Trophoblast cell (in vitro differentiated cells and primary cell): Measurements from ENCODE around the gene CENPM.
A peak's percentile ranks its signal among the peaks of the same experiment; 100 is the strongest.

Experiments
- DNase-seq, 2 donors: peaks; one replicate each; pipeline ENCODE4 v3.0.0-alpha.2; 2016
- H2AFZ ChIP-seq: 2 replicates; pipeline ENCODE4 v1.6.1; 2013; ENCODE audit warnings: low read length, moderate library complexity, mild to moderate bottlenecking; ENCODE audit not compliant: insufficient read depth, poor library complexity
- H2AK5ac ChIP-seq: 2 replicates; pipeline ENCODE4 v1.6.1; 2013; ENCODE audit warnings: mild to moderate bottlenecking, low read length
- H2BK120ac ChIP-seq: 2 replicates; pipeline ENCODE4 v1.6.1; 2013; ENCODE audit warnings: low read length, mild to moderate bottlenecking, moderate library complexity; ENCODE audit not compliant: insufficient read depth, poor library complexity
- H2BK12ac ChIP-seq: 2 replicates; pipeline ENCODE4 v1.6.1; 2013; ENCODE audit warnings: mild to moderate bottlenecking, low read length, moderate library complexity
- H2BK5ac ChIP-seq: 2 replicates; pipeline ENCODE4 v1.6.1; 2013; ENCODE audit warnings: low read length, low read depth, moderate library complexity, mild to moderate bottlenecking; ENCODE audit not compliant: poor library complexity
- H3K14ac ChIP-seq: 2 replicates; pipeline ENCODE4 v1.6.1; 2013; ENCODE audit warnings: mild to moderate bottlenecking, low read length
- H3K18ac ChIP-seq: 2 replicates; pipeline ENCODE4 v1.6.1; 2013; ENCODE audit warnings: mild to moderate bottlenecking, low read length
- H3K23ac ChIP-seq: 2 replicates; pipeline ENCODE4 v1.6.1; 2013; ENCODE audit warnings: low read length
- H3K27ac ChIP-seq: 2 replicates; pipeline ENCODE4 v1.5.1; 2013; ENCODE audit warnings: low read depth, mild to moderate bottlenecking, inconsistent platforms, low read length, moderate library complexity
- H3K27me3 ChIP-seq: 2 replicates; pipeline ENCODE4 v1.6.1; 2013; ENCODE audit warnings: inconsistent platforms, mild to moderate bottlenecking, low read length, moderate library complexity; ENCODE audit not compliant: insufficient read depth
- H3K36me3 ChIP-seq, 2 experiments: 1 replicate in 1 of 2; 2 replicates in 1 of 2; pipeline ENCODE4 v1.6.1; 2013; ENCODE audit warnings: low read length in 2 of 2, mild to moderate bottlenecking in 2 of 2, moderate library complexity in 1 of 2; ENCODE audit not compliant: insufficient read depth in 2 of 2, control insufficient read depth in 1 of 2
- H3K4ac ChIP-seq: 2 replicates; pipeline ENCODE4 v1.6.1; 2013; ENCODE audit warnings: low read depth, mild to moderate bottlenecking, low read length, moderate library complexity
- H3K4me1 ChIP-seq, 2 experiments: 1 replicate in 1 of 2; 2 replicates in 1 of 2; pipeline ENCODE4 v1.6.1; 2013; ENCODE audit warnings: low read length in 2 of 2, mild to moderate bottlenecking in 2 of 2, moderate library complexity in 1 of 2; ENCODE audit not compliant: insufficient read depth in 2 of 2, control insufficient read depth in 1 of 2
- H3K4me2 ChIP-seq: 2 replicates; pipeline ENCODE4 v1.6.1; 2013; ENCODE audit warnings: inconsistent platforms, mild to moderate bottlenecking, low read length, moderate library complexity
- H3K4me3 ChIP-seq: 2 replicates; pipeline ENCODE4 v1.5.1; 2013; ENCODE audit warnings: mild to moderate bottlenecking, low read depth, low read length, inconsistent platforms
- H3K79me1 ChIP-seq: one replicate; pipeline ENCODE4 v1.6.1; 2013; ENCODE audit warnings: low read length
- H3K79me2 ChIP-seq: 2 replicates; pipeline ENCODE4 v1.6.1; 2013; ENCODE audit warnings: low read length, mild to moderate bottlenecking; ENCODE audit not compliant: control insufficient read depth, insufficient read depth, poor library complexity
- H3K9ac ChIP-seq: 2 replicates; pipeline ENCODE4 v1.6.1; 2013; ENCODE audit warnings: mild to moderate bottlenecking, low read length
- H3K9me3 ChIP-seq: 2 replicates; pipeline ENCODE4 v1.6.1; 2013; ENCODE audit warnings: low read depth, mild to moderate bottlenecking, control low read depth, inconsistent platforms, low read length; ENCODE audit not compliant: insufficient read depth
- H4K12ac ChIP-seq: 2 replicates; pipeline ENCODE4 v1.6.1; 2013; ENCODE audit warnings: low read depth, mild to moderate bottlenecking, low read length, moderate library complexity
- H4K8ac ChIP-seq: 2 replicates; pipeline ENCODE4 v1.6.1; 2013; ENCODE audit warnings: low read depth, mild to moderate bottlenecking, low read length, moderate library complexity
- H4K91ac ChIP-seq: one replicate; pipeline ENCODE4 v1.6.1; 2013; ENCODE audit warnings: low read depth, mild to moderate bottlenecking, low read length, moderate library complexity
- WGBS: extraction: QIAGEN DNeasy Blood & Tissue Kit; methylation state at CpG from one replicate; pipeline ENCODE4 v1.1.7; 2013; ENCODE audit warnings: missing lambda C conversion rate; ENCODE audit not compliant: insufficient read length, insufficient coverage; ENCODE audit errors: extremely low coverage; 5-methylcytosine and 5-hydroxymethylcytosine counted together

Gene CENPM

DNA sequence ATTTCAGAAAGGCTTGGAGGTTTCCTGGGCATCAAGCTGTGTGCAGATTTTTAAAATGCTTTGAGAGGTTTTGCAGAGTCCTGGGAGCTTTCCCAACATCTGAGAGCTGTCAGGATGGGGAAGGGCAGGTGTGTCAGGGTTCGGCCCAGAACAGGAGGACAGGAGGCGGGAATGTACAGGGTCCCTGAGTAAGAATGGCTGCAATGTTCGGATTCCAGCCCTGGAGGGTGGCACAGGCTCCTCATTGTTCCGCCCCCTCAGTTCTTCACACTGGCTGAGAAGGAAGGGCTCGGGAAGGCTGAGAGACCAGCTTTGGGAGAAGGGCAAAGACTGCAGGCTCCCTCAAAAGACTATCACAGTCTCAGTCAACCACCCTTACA lies 17.1 kb upstream of the CENPM start:
- H3K4me3 ChIP-seq = no peak overlapping the region
- H3K4me1 ChIP-seq = peaks cover 0 to 3% of the 10 kb centered on the region in 2 experiments
- H3K27ac ChIP-seq = no peak overlapping the region
- no peak overlapping the region for H4K8ac ChIP-seq
- H4K12ac ChIP-seq = no peak overlapping the region
- no peak overlapping the region for H2AK5ac ChIP-seq
- no peak overlapping the region for H3K14ac ChIP-seq
- H2BK5ac ChIP-seq = no peak overlapping the region
- H3K79me1 ChIP-seq = no peaks in the 10 kb centered on the region
- no peak overlapping the region for H3K4me2 ChIP-seq
- H3K4ac ChIP-seq = no peak overlapping the region
- no peak overlapping the region for H2BK12ac ChIP-seq
- no peak overlapping the region for H2BK120ac ChIP-seq
- H3K36me3 ChIP-seq = no peaks in the 10 kb centered on the region
- H2AFZ ChIP-seq = no peak overlapping the region
- H3K18ac ChIP-seq = no peak overlapping the region
- H3K79me2 ChIP-seq = no peaks in the 10 kb centered on the region
- H3K23ac ChIP-seq = no peak overlapping the region
- H3K9ac ChIP-seq = no peak overlapping the region
- no CpG with 5 or more reads among the region's 5 CpGs for WGBS
- no peak for DNase-seq
- H4K91ac ChIP-seq = no peak overlapping the region
- H3K27me3 ChIP-seq = peaks cover 3% of the 10 kb centered on the region
- no peaks in the 10 kb centered on the region for H3K9me3 ChIP-seq

DNA sequence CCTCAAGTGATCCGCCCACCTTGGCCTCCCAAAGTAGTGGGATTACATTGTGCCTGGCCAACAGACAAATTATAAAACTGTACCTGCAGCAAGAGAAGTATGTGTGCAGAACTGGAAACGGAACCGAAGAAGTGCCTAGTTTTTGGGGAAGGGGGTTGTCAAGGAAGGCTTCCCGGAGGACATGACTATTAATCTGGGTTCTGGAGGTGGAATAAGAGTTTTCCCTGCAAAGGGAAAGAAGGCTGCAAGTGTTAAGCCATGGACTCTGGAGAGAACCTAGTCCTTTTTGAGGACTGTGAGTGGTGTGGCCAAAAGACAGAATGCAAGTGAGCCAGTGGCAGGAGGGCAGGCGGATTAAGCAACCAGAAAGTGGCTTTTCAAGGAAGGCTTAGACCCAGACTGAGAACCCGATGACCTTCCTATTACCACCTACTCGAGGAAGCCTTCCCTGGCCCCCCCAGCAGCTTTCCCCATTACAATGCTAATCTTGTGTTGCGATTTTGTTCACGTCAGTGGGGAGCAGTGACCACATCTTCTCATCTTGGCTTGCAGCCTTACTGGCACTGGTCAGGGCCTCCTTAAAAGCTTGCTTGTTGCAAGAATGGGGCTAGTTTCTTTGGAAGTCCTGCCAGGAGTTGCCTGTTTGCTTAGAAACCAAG lies 16.6 kb upstream of the CENPM start:
- H3K18ac ChIP-seq = no peak overlapping the region
- no peak overlapping the region for H2AFZ ChIP-seq
- no peak overlapping the region for H3K27ac ChIP-seq
- H4K91ac ChIP-seq = no peak overlapping the region
- no peak overlapping the region for H3K23ac ChIP-seq
- H3K4me2 ChIP-seq = no peak overlapping the region
- peaks cover 3% of the 10 kb centered on the region for H3K27me3 ChIP-seq
- no peak overlapping the region for H3K4me3 ChIP-seq
- H2AK5ac ChIP-seq = no peak overlapping the region
- no peak overlapping the region for H3K9ac ChIP-seq
- H3K79me1 ChIP-seq = no peaks in the 10 kb centered on the region
- H2BK5ac ChIP-seq = no peak overlapping the region
- no peak overlapping the region for H3K4ac ChIP-seq
- H4K12ac ChIP-seq = no peak overlapping the region
- no peak for DNase-seq
- no CpG with 5 or more reads among the region's 9 CpGs for WGBS
- no peak overlapping the region for H4K8ac ChIP-seq
- H3K36me3 ChIP-seq = no peaks in the 10 kb centered on the region
- H3K14ac ChIP-seq = no peak overlapping the region
- no peaks in the 10 kb centered on the region for H3K79me2 ChIP-seq
- H3K9me3 ChIP-seq = no peaks in the 10 kb centered on the region
- H2BK120ac ChIP-seq = no peak overlapping the region
- no peak overlapping the region for H2BK12ac ChIP-seq
- peaks cover 0 to 3% of the 10 kb centered on the region in 2 experiments for H3K4me1 ChIP-seq

DNA sequence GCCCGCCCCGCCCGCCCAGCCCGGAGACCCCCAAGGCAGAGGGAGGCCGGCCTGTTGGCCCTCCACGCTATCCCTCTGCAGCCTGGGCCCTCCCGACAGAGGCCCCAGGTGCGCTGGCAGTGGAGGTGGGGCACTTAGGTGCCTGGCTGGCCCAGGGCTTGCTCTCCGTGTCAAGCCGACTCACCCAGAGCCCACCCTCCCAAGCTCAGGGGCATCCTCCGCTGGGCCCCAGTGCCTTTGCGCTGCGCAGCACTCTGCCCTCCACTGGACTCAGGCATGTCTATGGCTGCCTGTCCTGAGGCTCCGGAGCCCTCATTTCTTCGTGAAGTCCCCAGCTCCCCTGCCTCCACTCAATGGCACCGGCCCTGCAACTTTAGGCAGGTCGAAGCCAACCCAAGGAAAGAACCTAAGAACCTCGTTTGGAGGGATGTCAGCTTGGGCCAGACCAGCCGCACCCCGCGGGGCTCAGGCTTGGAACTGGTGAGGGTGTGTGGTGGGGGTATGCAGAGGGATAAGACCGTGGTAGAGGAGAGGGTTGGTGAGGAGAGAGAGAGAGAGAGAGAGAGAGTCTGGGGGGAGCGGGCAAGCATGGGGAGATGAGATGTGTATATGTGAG lies 11.1 kb upstream of the CENPM start:
- H3K14ac ChIP-seq = no peak overlapping the region
- H3K4me1 ChIP-seq = peaks cover 0 to 6% of the 10 kb centered on the region in 2 experiments
- H3K27ac ChIP-seq = no peak overlapping the region
- no peaks in the 10 kb centered on the region for H3K9me3 ChIP-seq
- H3K23ac ChIP-seq = no peak overlapping the region
- no peak overlapping the region for H3K4me3 ChIP-seq
- H4K91ac ChIP-seq = no peak overlapping the region
- H2AFZ ChIP-seq = peak overlapping the region; percentile 73
- no peak overlapping the region for H2BK120ac ChIP-seq
- H2BK12ac ChIP-seq = no peak overlapping the region
- no peak for DNase-seq
- H3K27me3 ChIP-seq = no peaks in the 10 kb centered on the region
- H3K18ac ChIP-seq = no peak overlapping the region
- peak overlapping the region; percentile 76 for H4K8ac ChIP-seq
- peak overlapping the region; percentile 55 for H3K4me2 ChIP-seq
- no peaks in the 10 kb centered on the region for H3K79me2 ChIP-seq
- H3K9ac ChIP-seq = no peak overlapping the region
- H3K79me1 ChIP-seq = peaks cover 2% of the 10 kb centered on the region
- no peak overlapping the region for H2AK5ac ChIP-seq
- no peak overlapping the region for H2BK5ac ChIP-seq
- no peaks in the 10 kb centered on the region for H3K36me3 ChIP-seq
- peak overlapping the region; percentile 63 for H4K12ac ChIP-seq
- H3K4ac ChIP-seq = no peak overlapping the region
- WGBS = 100% methylated on average over 1 of the region's 23 CpGs

DNA sequence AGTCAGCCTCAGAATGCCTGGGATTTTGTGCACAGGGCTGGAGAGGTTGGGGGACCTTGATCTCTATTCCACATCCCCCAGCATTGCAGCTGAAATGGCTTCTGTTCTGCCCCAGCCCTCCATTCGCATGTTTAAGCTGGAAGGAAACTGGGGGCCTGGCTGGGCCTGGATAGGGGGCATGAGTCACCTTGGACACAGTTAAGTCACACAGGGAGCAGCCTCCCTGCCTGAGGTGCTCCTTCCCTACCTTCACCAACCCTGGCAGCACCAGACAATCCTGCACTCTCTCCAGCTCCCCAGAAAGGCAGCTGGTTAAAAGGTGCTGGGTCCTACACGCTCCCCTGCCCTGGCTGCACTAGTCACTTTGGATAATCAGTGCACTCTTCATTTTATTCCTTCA lies 5.8 kb upstream of the CENPM start:
- no peaks in the 10 kb centered on the region for H3K27me3 ChIP-seq
- WGBS = no CpG with 5 or more reads among the region's 2 CpGs

More for the DNA sequence above, 5.8 kb upstream of the CENPM start:
- Histone ChIP-seq H3K4ac (no peak overlapping the region), H2BK120ac (no peak overlapping the region), H4K91ac (no peak overlapping the region), H4K8ac (no peak overlapping the region), H3K36me3 (no peaks in the 10 kb centered on the region), H3K9me3 (no peaks in the 10 kb centered on the region), H3K4me2 (no peak overlapping the region), H3K27ac (no peak overlapping the region), H4K12ac (no peak overlapping the region), H3K14ac (no peak overlapping the region), H3K79me2 (no peaks in the 10 kb centered on the region), H3K23ac (no peak overlapping the region), H2AK5ac (no peak overlapping the region), H3K18ac (no peak overlapping the region), H3K4me3 (no peak overlapping the region), H2BK12ac (no peak overlapping the region), H3K79me1 (no peaks in the 10 kb centered on the region), H3K4me1 (peaks cover 0 to 3% of the 10 kb centered on the region in 2 experiments), H2BK5ac (no peak overlapping the region), H3K9ac (no peak overlapping the region), H2AFZ (no peak overlapping the region)
- no peak for DNase-seq
